ENCODE results near the gene DKK2.

Gene DKK2

GRCh38 chr4:106993827-106994226 is 42.3 kb downstream of the DKK2 start:
- no peak for DNase-seq (ENCODE audit: low read depth)
- no peak for TF ChIP-seq CTCF (conservative IDR thresholded peaks at IDR 0.05; ENCODE audit: control insufficient read depth, insufficient read depth, low read depth, low read length)
- no peak overlapping the region for H3K4me3 ChIP-seq (ENCODE audit: control insufficient read depth, low read depth, low read length)

- H3K4me3 ChIP-seq (ENCODE audit: control insufficient read depth, low read depth, low read length), result no peak overlapping the region
- TF ChIP-seq CTCF (conservative IDR thresholded peaks at IDR 0.05; ENCODE audit: control insufficient read depth, insufficient read depth, low read depth, low read length), result no peak
- DNase-seq (ENCODE audit: low read depth), result no peak
Observed at GRCh38 chr4:106987311-106987710, 48.8 kb downstream of the DKK2 start.

GRCh38 chr4:106986486-106986885 is 49.6 kb downstream of the DKK2 start:
- no peak for TF ChIP-seq CTCF (conservative IDR thresholded peaks at IDR 0.05; ENCODE audit: control insufficient read depth, insufficient read depth, low read depth, low read length)
- no peak overlapping the region for H3K4me3 ChIP-seq (ENCODE audit: control insufficient read depth, low read depth, low read length)
- DNase-seq (ENCODE audit: low read depth), result peak; percentile 82

GRCh38 chr4:106985830-106986229 is 50.3 kb downstream of the DKK2 start:
- peak; percentile 39 for DNase-seq (ENCODE audit: low read depth)
- no peak for TF ChIP-seq CTCF (conservative IDR thresholded peaks at IDR 0.05; ENCODE audit: control insufficient read depth, insufficient read depth, low read depth, low read length)
- no peak overlapping the region for H3K4me3 ChIP-seq (ENCODE audit: control insufficient read depth, low read depth, low read length)

- no peak for DNase-seq (ENCODE audit: low read depth)
- no peak for TF ChIP-seq CTCF (conservative IDR thresholded peaks at IDR 0.05; ENCODE audit: control insufficient read depth, insufficient read depth, low read depth, low read length)
Observed at GRCh38 chr4:106982711-106983211, 53.4 kb downstream of the DKK2 start.

GRCh38 chr4:106981431-106981830 is 54.7 kb downstream of the DKK2 start:
- H3K4me3 ChIP-seq (ENCODE audit: control insufficient read depth, low read depth, low read length), result no peak overlapping the region
- no peak for DNase-seq (ENCODE audit: low read depth)
- no peak for TF ChIP-seq CTCF (conservative IDR thresholded peaks at IDR 0.05; ENCODE audit: control insufficient read depth, insufficient read depth, low read depth, low read length)

More at GRCh38 chr4:106982711-106983211, 53.4 kb downstream of the DKK2 start:
- no peak overlapping the region for H3K4me3 ChIP-seq (ENCODE audit: control insufficient read depth, low read depth, low read length)

GRCh38 chr4:106979476-106979875 is 56.6 kb downstream of the DKK2 start:
- no peak for TF ChIP-seq CTCF (conservative IDR thresholded peaks at IDR 0.05; ENCODE audit: control insufficient read depth, insufficient read depth, low read depth, low read length)
- DNase-seq (ENCODE audit: low read depth), result no peak
- no peak overlapping the region for H3K4me3 ChIP-seq (ENCODE audit: control insufficient read depth, low read depth, low read length)
